ENCODE data around the gene KPNA2. TPM values are rescaled to one million over a fixed set of nuclear protein-coding genes. Genes with fewer than 3 reads are reported as not detected.
"Not testable (repeated sequence)": the region's sequence is repeated elsewhere in the genome, so short reads cannot be mapped to it uniquely, and the experiment has no call there.

The KPNA2 gene
- total RNA-seq, 1 donor from 2014 or later, result 218 TPM

GRCh38 chr17:68054296-68054900 is 18.9 kb downstream of the KPNA2 start:
- intact Hi-C loops (cut with micrococcal nuclease), result no loop called here

GRCh38 chr17:68057531-68057952 is 22.0 kb downstream of the KPNA2 start:
- intact Hi-C loops (cut with micrococcal nuclease), result loop anchor here (5.0 kb wide), 1 partner anchor 405 kb away; no protein-coding TSS in a partner anchor

GRCh38 chr17:68060336-68060735 is 24.8 kb downstream of the KPNA2 start:
- intact Hi-C loops (cut with micrococcal nuclease), result no loop called here

GRCh38 chr17:68061512-68062313 is 26.2 kb downstream of the KPNA2 start:
- intact Hi-C loops (cut with micrococcal nuclease), result no loop called here

- intact Hi-C loops (cut with micrococcal nuclease), result not testable (repeated sequence)
Measured at GRCh38 chr17:68065366-68065765, 29.8 kb downstream of the KPNA2 start.

- intact Hi-C loops (cut with micrococcal nuclease), result not testable (repeated sequence)
Measured at GRCh38 chr17:68068512-68068911, 33.0 kb downstream of the KPNA2 start.

GRCh38 chr17:68070582-68071444 is 35.3 kb downstream of the KPNA2 start:
- intact Hi-C loops (cut with micrococcal nuclease), result not testable (repeated sequence)

GRCh38 chr17:68074279-68074678 is 38.7 kb downstream of the KPNA2 start:
- intact Hi-C loops (cut with micrococcal nuclease), result no loop called here

- intact Hi-C loops (cut with micrococcal nuclease), result not testable (repeated sequence)
Measured at GRCh38 chr17:68075953-68076607, 40.5 kb downstream of the KPNA2 start.

- intact Hi-C loops (cut with micrococcal nuclease), result not testable (repeated sequence)
Measured at GRCh38 chr17:68077498-68077897, 42.0 kb downstream of the KPNA2 start.

- intact Hi-C loops (cut with micrococcal nuclease), result no loop called here
Measured at GRCh38 chr17:68080411-68081150, 45.0 kb downstream of the KPNA2 start.

GRCh38 chr17:68081305-68082265 is 46.0 kb downstream of the KPNA2 start:
- intact Hi-C loops (cut with micrococcal nuclease), result not testable (repeated sequence)

- intact Hi-C loops (cut with micrococcal nuclease), result loop anchor here (1.0 to 2.0 kb wide), 2 partner anchors 17 to 49 kb away; no protein-coding TSS in a partner anchor
Measured at GRCh38 chr17:68085771-68086381, 50.3 kb downstream of the KPNA2 start.

GRCh38 chr17:68086666-68087065 is 51.1 kb downstream of the KPNA2 start:
- intact Hi-C loops (cut with micrococcal nuclease), result loop anchor here (2.0 kb wide), 1 partner anchor 16 kb away; no protein-coding TSS in a partner anchor

- intact Hi-C loops (cut with micrococcal nuclease), result loop anchor here (2.0 kb wide), 1 partner anchor 16 kb away; no protein-coding TSS in a partner anchor
Measured at GRCh38 chr17:68087131-68087623, 51.6 kb downstream of the KPNA2 start.

- intact Hi-C loops (cut with micrococcal nuclease), result loop anchor here (2.0 kb wide), 1 partner anchor 15 kb away; no protein-coding TSS in a partner anchor
Measured at GRCh38 chr17:68087851-68088250, 52.3 kb downstream of the KPNA2 start.

GRCh38 chr17:68089881-68090280 is 54.3 kb downstream of the KPNA2 start:
- intact Hi-C loops (cut with micrococcal nuclease), result no loop called here

- intact Hi-C loops (cut with micrococcal nuclease), result no loop called here
Measured at GRCh38 chr17:68094481-68095078, 59.0 kb downstream of the KPNA2 start.
